ENCODE measurements around the gene MAGI3.

DNA sequence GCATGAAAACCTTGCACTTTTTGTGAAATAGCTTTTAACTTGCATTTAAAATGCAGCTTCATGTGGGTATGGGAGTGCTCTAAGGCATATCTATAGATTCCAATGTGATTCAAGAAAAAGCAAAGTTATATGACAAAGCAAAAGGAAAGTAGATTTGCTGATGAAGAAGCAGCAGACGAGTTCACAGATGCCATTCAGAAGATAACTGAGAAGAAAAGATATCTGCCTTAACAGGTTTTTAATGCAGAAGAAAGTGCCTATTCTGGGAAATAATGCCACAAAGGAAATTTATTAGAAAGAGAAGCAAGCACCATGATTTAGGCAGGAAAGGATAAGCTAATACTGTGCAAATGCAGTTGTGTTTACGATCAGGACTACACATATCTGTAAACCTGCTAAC is 300.9 kb downstream of the MAGI3 start:
- TF ChIP-seq, protein P1, sequence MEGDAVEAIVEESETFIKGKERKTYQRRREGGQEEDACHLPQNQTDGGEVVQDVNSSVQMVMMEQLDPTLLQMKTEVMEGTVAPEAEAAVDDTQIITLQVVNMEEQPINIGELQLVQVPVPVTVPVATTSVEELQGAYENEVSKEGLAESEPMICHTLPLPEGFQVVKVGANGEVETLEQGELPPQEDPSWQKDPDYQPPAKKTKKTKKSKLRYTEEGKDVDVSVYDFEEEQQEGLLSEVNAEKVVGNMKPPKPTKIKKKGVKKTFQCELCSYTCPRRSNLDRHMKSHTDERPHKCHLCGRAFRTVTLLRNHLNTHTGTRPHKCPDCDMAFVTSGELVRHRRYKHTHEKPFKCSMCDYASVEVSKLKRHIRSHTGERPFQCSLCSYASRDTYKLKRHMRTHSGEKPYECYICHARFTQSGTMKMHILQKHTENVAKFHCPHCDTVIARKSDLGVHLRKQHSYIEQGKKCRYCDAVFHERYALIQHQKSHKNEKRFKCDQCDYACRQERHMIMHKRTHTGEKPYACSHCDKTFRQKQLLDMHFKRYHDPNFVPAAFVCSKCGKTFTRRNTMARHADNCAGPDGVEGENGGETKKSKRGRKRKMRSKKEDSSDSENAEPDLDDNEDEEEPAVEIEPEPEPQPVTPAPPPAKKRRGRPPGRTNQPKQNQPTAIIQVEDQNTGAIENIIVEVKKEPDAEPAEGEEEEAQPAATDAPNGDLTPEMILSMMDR (IDR thresholded peaks at IDR 0.05): no peak
- no peak for TF ChIP-seq POLR2A (IDR thresholded peaks at IDR 0.05)

Data from adrenal gland (tissue), 5 donors.